Activated naive CD8-positive, alpha-beta T cell treated with anti-CD3 and anti-CD28 coated beads for 36 hours (primary cell): ENCODE data around the gene MACROD2. TPM values are rescaled to one million over a fixed set of nuclear protein-coding genes. Genes with fewer than 3 reads are reported as not detected.
"Not testable (repeated sequence)": the region's sequence is repeated elsewhere in the genome, so short reads cannot be mapped to it uniquely, and the experiment has no call there.

Experiments used
- DNase-seq: peaks from one replicate; pipeline ENCODE4 v3.0.0; 2021
- H3K27ac Mint-ChIP-seq: one replicate; pipeline ENCODE4 v1.8.0; 2022; ENCODE audit warnings: mild to moderate bottlenecking, moderate library complexity, mixed read lengths
- H3K27me3 Mint-ChIP-seq: one replicate; pipeline ENCODE4 v1.8.0; 2022; ENCODE audit warnings: mild to moderate bottlenecking, mixed read lengths
- H3K36me3 Mint-ChIP-seq: one replicate; pipeline ENCODE4 v1.8.0; 2021; ENCODE audit warnings: mild to moderate bottlenecking, mixed read lengths
- H3K4me1 Mint-ChIP-seq: one replicate; pipeline ENCODE4 v1.8.0; 2021; ENCODE audit warnings: mixed read lengths
- H3K4me3 Mint-ChIP-seq: one replicate; pipeline ENCODE4 v1.8.0; 2022; ENCODE audit warnings: mild to moderate bottlenecking, moderate library complexity, mixed read lengths
- H3K9me3 Mint-ChIP-seq: one replicate; pipeline ENCODE4 v1.8.0; 2022; ENCODE audit warnings: mixed read lengths
- total RNA-seq, 2 experiments: library from RNA; stranded (reverse); gene quantifications; one replicate each; pipeline ENCODE4 v1.2.3, GENCODE V29; 2021

Gene MACROD2
- total RNA-seq, 2 experiments from 2014 or later, result 0.12 to 0.14 TPM

GRCh38 chr20:15535863-15536262 is 1540.5 kb downstream of the MACROD2 start:
- no peak overlapping the region for H3K4me3 Mint-ChIP-seq
- no peak for DNase-seq
- no peak overlapping the region for H3K27ac Mint-ChIP-seq
- no peaks in the 10 kb centered on the region for H3K4me1 Mint-ChIP-seq
- H3K36me3 Mint-ChIP-seq, result no peaks in the 10 kb centered on the region
- H3K27me3 Mint-ChIP-seq, result no peaks in the 10 kb centered on the region
- peaks cover 1% of the 10 kb centered on the region for H3K9me3 Mint-ChIP-seq

DNA sequence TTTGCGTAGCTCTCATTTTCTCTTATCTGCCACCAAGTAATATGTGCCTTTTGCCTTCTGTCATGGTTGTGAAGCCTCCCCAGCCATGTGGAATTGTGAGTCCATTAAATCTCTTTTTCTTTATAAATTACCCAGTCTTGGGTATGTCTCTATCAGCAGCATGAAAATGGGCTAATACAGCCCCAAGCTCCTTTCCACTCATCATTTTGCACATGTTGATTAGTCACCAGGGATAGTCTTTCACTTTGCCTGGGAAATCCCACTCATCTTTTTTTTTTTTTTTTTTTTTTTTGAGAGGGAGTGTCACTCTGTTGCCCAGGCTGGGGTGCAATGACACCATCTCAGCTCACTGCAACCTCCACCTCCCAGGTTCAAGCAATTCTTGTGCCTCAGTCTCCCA is 1541.9 kb downstream of the MACROD2 start:
- H3K27me3 Mint-ChIP-seq, H3K27ac Mint-ChIP-seq, H3K4me1 Mint-ChIP-seq, H3K4me3 Mint-ChIP-seq, DNase-seq, H3K36me3 Mint-ChIP-seq, H3K9me3 Mint-ChIP-seq: not testable (repeated sequence)

DNA sequence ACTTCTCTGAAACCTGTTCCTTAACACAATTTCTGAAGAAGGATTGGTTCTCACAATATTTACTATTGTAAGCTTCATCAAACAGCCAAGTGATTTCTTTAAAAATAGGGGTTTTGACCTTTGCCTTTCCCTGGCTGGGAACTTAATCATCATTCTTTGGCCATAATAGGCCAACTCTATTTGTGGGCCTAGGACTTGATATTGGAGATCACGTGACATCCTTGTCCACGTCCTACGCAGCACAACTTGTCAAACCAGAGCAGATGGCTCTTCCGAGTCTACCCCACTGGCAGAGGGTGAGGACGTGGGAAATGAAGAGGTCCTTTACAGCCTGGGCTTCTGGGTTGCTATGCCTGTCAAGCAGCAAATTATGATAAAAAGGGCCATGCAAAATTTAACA is 1547.3 kb downstream of the MACROD2 start:
- Mint-ChIP-seq H3K4me3 (no peak overlapping the region), H3K4me1 (no peaks in the 10 kb centered on the region), H3K27ac (no peak overlapping the region), H3K9me3 (peaks cover 3% of the 10 kb centered on the region), H3K36me3 (no peaks in the 10 kb centered on the region), H3K27me3 (no peaks in the 10 kb centered on the region)
- no peak for DNase-seq

GRCh38 chr20:15544742-15545141 is 1549.4 kb downstream of the MACROD2 start:
- DNase-seq, result no peak
- H3K4me1 Mint-ChIP-seq, result no peaks in the 10 kb centered on the region
- H3K36me3 Mint-ChIP-seq, result no peaks in the 10 kb centered on the region
- H3K27me3 Mint-ChIP-seq, result no peaks in the 10 kb centered on the region
- peaks cover 3% of the 10 kb centered on the region for H3K9me3 Mint-ChIP-seq
- no peak overlapping the region for H3K4me3 Mint-ChIP-seq
- H3K27ac Mint-ChIP-seq, result no peak overlapping the region

GRCh38 chr20:15546525-15547023 is 1551.3 kb downstream of the MACROD2 start:
- no peak for DNase-seq
- peaks cover 3% of the 10 kb centered on the region for H3K9me3 Mint-ChIP-seq
- H3K4me3 Mint-ChIP-seq, result no peak overlapping the region
- H3K36me3 Mint-ChIP-seq, result no peaks in the 10 kb centered on the region
- H3K4me1 Mint-ChIP-seq, result no peaks in the 10 kb centered on the region
- H3K27ac Mint-ChIP-seq, result no peak overlapping the region
- no peaks in the 10 kb centered on the region for H3K27me3 Mint-ChIP-seq

- no peaks in the 10 kb centered on the region for H3K4me1 Mint-ChIP-seq
- H3K36me3 Mint-ChIP-seq, result no peaks in the 10 kb centered on the region
- H3K27ac Mint-ChIP-seq, result no peak overlapping the region
- no peak for DNase-seq
- peaks cover 5% of the 10 kb centered on the region for H3K9me3 Mint-ChIP-seq
- H3K27me3 Mint-ChIP-seq, result no peaks in the 10 kb centered on the region
- H3K4me3 Mint-ChIP-seq, result no peak overlapping the region
Observed at GRCh38 chr20:15547119-15547518, 1551.8 kb downstream of the MACROD2 start.

GRCh38 chr20:15550116-15550870 is 1555.0 kb downstream of the MACROD2 start:
- H3K36me3 Mint-ChIP-seq, result peaks cover 2% of the 10 kb centered on the region
- no peaks in the 10 kb centered on the region for H3K4me1 Mint-ChIP-seq
- H3K27me3 Mint-ChIP-seq, result no peaks in the 10 kb centered on the region
- H3K9me3 Mint-ChIP-seq, result peaks cover 19% of the 10 kb centered on the region
- no peak overlapping the region for H3K4me3 Mint-ChIP-seq
- H3K27ac Mint-ChIP-seq, result no peak overlapping the region
- DNase-seq, result no peak

DNA sequence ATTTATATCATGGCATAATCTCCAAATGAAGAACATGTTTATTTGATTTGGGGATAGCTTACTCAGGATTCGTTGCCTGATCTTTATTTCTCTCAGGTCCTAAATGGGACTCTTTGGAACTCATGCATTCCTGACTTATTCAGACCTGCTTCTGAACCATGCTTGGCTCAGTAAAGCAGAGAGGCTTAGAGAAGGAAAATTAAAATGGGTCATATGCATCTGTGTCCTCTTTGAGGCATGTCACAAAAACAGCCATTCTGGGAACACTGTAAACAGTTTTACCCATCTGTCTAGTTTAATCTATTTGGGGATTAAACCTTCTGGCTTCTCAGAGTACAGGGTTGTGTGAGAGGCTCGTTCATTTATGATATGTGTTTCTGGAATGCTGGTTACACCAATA is 1560.6 kb downstream of the MACROD2 start:
- no peak for DNase-seq
- Mint-ChIP-seq H3K27me3 (no peaks in the 10 kb centered on the region), H3K36me3 (peaks cover 2% of the 10 kb centered on the region), H3K4me3 (no peak overlapping the region), H3K27ac (no peak overlapping the region), H3K4me1 (no peaks in the 10 kb centered on the region), H3K9me3 (peaks cover 20% of the 10 kb centered on the region)

GRCh38 chr20:15556869-15557268 is 1561.6 kb downstream of the MACROD2 start:
- Mint-ChIP-seq H3K36me3 (peaks cover 2% of the 10 kb centered on the region), H3K4me3 (no peak overlapping the region), H3K9me3 (peaks cover 22% of the 10 kb centered on the region), H3K27me3 (no peaks in the 10 kb centered on the region), H3K27ac (no peak overlapping the region), H3K4me1 (no peaks in the 10 kb centered on the region)
- DNase-seq, result no peak

- no peaks in the 10 kb centered on the region for H3K27me3 Mint-ChIP-seq
- no peak overlapping the region for H3K4me3 Mint-ChIP-seq
- H3K4me1 Mint-ChIP-seq, result no peaks in the 10 kb centered on the region
- H3K27ac Mint-ChIP-seq, result no peak overlapping the region
- no peak for DNase-seq
- H3K36me3 Mint-ChIP-seq, result no peaks in the 10 kb centered on the region
- peaks cover 6% of the 10 kb centered on the region for H3K9me3 Mint-ChIP-seq
Observed at GRCh38 chr20:15561070-15561569, 1565.8 kb downstream of the MACROD2 start.

DNA sequence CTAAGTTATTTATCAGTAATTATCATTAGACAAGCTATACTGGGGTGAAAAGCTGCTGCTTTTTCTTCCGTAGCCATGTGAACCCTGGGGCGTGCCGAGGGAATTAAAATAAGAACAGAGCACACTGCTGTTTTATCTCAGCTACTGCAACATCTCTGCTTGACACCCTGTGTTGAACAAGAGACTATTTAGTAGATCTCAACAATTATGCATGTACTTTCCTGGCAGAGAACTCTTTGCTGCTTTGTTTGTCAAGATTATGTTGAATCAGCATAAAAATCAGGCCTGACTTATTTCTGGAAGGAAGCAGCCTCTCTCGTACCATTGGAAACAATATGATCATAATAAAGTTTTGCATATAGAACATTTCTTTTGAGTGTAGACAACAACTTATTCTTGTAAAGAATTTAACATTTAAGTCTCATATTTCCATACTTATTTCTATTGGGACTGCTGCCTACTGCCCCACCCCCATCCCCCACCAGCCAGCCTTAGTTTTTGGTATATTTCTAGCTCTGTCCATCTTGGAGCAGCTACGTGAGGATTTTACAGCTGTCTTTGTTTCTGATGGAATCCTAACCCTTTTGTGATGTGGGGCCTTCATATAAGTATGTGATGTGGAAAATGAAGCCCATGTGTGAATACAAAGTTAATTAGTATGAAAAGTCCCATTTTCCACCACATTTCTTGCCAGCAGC is 1566.5 kb downstream of the MACROD2 start:
- H3K4me1 Mint-ChIP-seq, result no peaks in the 10 kb centered on the region
- no peak for DNase-seq
- H3K9me3 Mint-ChIP-seq, result peaks cover 6% of the 10 kb centered on the region
- H3K27me3 Mint-ChIP-seq, result no peaks in the 10 kb centered on the region
- no peak overlapping the region for H3K4me3 Mint-ChIP-seq
- no peak overlapping the region for H3K27ac Mint-ChIP-seq
- no peaks in the 10 kb centered on the region for H3K36me3 Mint-ChIP-seq

DNA sequence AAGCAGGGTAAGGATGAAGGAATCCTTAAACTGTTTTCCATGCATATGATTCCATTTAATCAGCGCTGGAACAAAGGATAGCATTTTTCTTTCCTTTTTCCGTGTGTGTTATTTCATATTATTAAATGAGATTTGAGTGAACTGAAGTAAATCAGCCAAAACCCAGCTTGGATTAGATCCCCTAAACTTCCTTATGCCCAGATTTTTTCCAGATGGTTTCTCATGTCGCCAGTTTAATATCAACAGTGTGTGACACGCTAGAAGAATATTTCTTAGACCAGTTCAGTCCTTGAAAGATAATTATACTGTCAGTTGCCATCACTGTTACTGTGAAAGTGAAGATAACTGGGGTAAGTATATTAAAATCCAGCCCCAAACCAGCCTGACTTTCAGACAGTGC is 1568.5 kb downstream of the MACROD2 start:
- H3K27ac Mint-ChIP-seq, result no peak overlapping the region
- no peak overlapping the region for H3K4me3 Mint-ChIP-seq
- H3K36me3 Mint-ChIP-seq, result no peaks in the 10 kb centered on the region
- peaks cover 6% of the 10 kb centered on the region for H3K9me3 Mint-ChIP-seq
- H3K27me3 Mint-ChIP-seq, result no peaks in the 10 kb centered on the region
- H3K4me1 Mint-ChIP-seq, result no peaks in the 10 kb centered on the region
- no peak for DNase-seq

- Mint-ChIP-seq H3K27ac (no peak overlapping the region), H3K9me3 (peaks cover 2% of the 10 kb centered on the region), H3K4me3 (no peak overlapping the region), H3K4me1 (no peaks in the 10 kb centered on the region), H3K27me3 (no peaks in the 10 kb centered on the region), H3K36me3 (no peaks in the 10 kb centered on the region)
- no peak for DNase-seq
Observed at GRCh38 chr20:15564981-15565380, 1569.7 kb downstream of the MACROD2 start.

- H3K4me1 Mint-ChIP-seq, result no peaks in the 10 kb centered on the region
- no peak for DNase-seq
- H3K27ac Mint-ChIP-seq, result no peak overlapping the region
- H3K36me3 Mint-ChIP-seq, result no peaks in the 10 kb centered on the region
- no peaks in the 10 kb centered on the region for H3K27me3 Mint-ChIP-seq
- H3K9me3 Mint-ChIP-seq, result peaks cover 2% of the 10 kb centered on the region
- H3K4me3 Mint-ChIP-seq, result no peak overlapping the region
Observed at GRCh38 chr20:15565786-15566185, 1570.5 kb downstream of the MACROD2 start.

- Mint-ChIP-seq H3K4me3 (no peak overlapping the region), H3K9me3 (no peaks in the 10 kb centered on the region), H3K27ac (no peak overlapping the region), H3K36me3 (no peaks in the 10 kb centered on the region), H3K27me3 (no peaks in the 10 kb centered on the region), H3K4me1 (no peaks in the 10 kb centered on the region)
- no peak for DNase-seq
Observed at GRCh38 chr20:15567219-15567618, 1571.9 kb downstream of the MACROD2 start.

DNA sequence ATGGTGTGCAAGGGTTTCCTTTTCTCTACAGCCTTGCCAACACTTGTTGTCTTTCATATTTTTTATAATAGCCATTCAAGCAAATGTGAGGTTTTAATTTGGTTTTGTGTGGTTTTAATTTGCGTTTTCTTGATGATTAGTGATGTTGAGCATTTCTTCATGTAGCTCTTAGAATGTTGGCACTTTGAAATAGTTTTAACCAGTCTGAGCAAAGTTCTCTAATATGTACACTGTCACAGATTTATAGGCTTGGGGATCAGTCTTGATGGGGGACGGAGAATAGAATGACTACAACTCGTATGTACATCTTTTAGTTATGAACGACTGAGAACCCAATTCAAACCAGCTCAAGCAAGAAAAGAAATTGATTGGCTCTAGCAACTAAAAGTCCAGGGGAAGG is 1574.8 kb downstream of the MACROD2 start:
- no peaks in the 10 kb centered on the region for H3K36me3 Mint-ChIP-seq
- H3K27me3 Mint-ChIP-seq, result no peaks in the 10 kb centered on the region
- H3K4me3 Mint-ChIP-seq, result no peak overlapping the region
- H3K4me1 Mint-ChIP-seq, result no peaks in the 10 kb centered on the region
- DNase-seq, result no peak
- H3K27ac Mint-ChIP-seq, result no peak overlapping the region
- H3K9me3 Mint-ChIP-seq, result no peaks in the 10 kb centered on the region
